ENCODE measurements around the gene TMEM242.

The TMEM242 gene

GRCh38 chr6:157361886-157362285 lies 38.6 kb upstream of the TMEM242 start:
- Histone ChIP-seq H3K4me3 (ENCODE audit: low read depth, low read length) (no peak overlapping the region), H3K4me1 (ENCODE audit: control insufficient read depth, insufficient read depth, low read length) (no peaks in the 10 kb centered on the region), H3K9me3 (ENCODE audit: control insufficient read depth, insufficient read depth, low read depth, low read length) (no peaks in the 10 kb centered on the region), H3K27ac (ENCODE audit: extremely low read depth, low read depth, low read length) (no peak overlapping the region), H3K36me3 (ENCODE audit: control insufficient read depth in 2 of 2, insufficient read depth in 1 of 2, low read length in 2 of 2) (no peaks in the 10 kb centered on the region)
- ChIA-PET POLR2A (no interaction called here), CTCF (interaction anchor here (0.6 to 1.0 kb wide), 4 partner anchors 13 to 981 kb away, joined by 3 to 5 read pairs (median 4); no protein-coding TSS in a partner anchor)
- no peak for TF ChIP-seq KLF10 (tag by site-specific recombination; IDR thresholded peaks at IDR 0.05)

GRCh38 chr6:157358287-157358686 lies 35.0 kb upstream of the TMEM242 start:
- no peaks in the 10 kb centered on the region for H3K9me3 ChIP-seq (ENCODE audit: control insufficient read depth, insufficient read depth, low read depth, low read length)
- ChIA-PET CTCF (interaction anchor here (0.5 kb wide), 1 partner anchor 16 kb away, joined by 3 read pairs; no protein-coding TSS in a partner anchor), POLR2A (no interaction called here)
- no peaks in the 10 kb centered on the region for H3K4me1 ChIP-seq (ENCODE audit: control insufficient read depth, insufficient read depth, low read length)
- H3K36me3 ChIP-seq (ENCODE audit: control insufficient read depth in 2 of 2, insufficient read depth in 1 of 2, low read length in 2 of 2), result no peaks in the 10 kb centered on the region
- H3K27ac ChIP-seq (ENCODE audit: extremely low read depth, low read depth, low read length), result no peak overlapping the region
- H3K4me3 ChIP-seq (ENCODE audit: low read depth, low read length), result no peak overlapping the region
- no peak for TF ChIP-seq ZNF626 (tag by site-specific recombination; IDR thresholded peaks at IDR 0.05)

- Histone ChIP-seq H3K4me1 (ENCODE audit: control insufficient read depth, insufficient read depth, low read length) (peaks cover 2% of the 10 kb centered on the region; the same call in 1 of the 2 replicates), H3K9me3 (ENCODE audit: control insufficient read depth, insufficient read depth, low read depth, low read length) (no peaks in the 10 kb centered on the region)
- CTCF ChIA-PET, result no interaction called here
Observed at GRCh38 chr6:157346373-157346772, 23.1 kb upstream of the TMEM242 start.

More at GRCh38 chr6:157346373-157346772, 23.1 kb upstream of the TMEM242 start:
- Histone ChIP-seq H3K4me3 (ENCODE audit: low read depth, low read length) (no peak overlapping the region), H3K36me3 (ENCODE audit: control insufficient read depth in 2 of 2, insufficient read depth in 1 of 2, low read length in 2 of 2) (no peaks in the 10 kb centered on the region), H3K27ac (ENCODE audit: extremely low read depth, low read depth, low read length) (no peak overlapping the region)
- POLR2A ChIA-PET, result no interaction called here
- TF ChIP-seq ZNF529 (tag by site-specific recombination; IDR thresholded peaks at IDR 0.05; ENCODE audit: insufficient replicate concordance) (no peak), PRDM4 (tag by site-specific recombination; IDR thresholded peaks at IDR 0.05) (no peak), AEBP2 (tag by site-specific recombination; IDR thresholded peaks at IDR 0.05; ENCODE audit: borderline replicate concordance) (no peak), ZNF560 (tag by site-specific recombination; IDR thresholded peaks at IDR 0.05; ENCODE audit: borderline replicate concordance) (no peak), PATZ1 (tag by site-specific recombination; IDR thresholded peaks at IDR 0.05) (no peak), ZFP3 (tag by site-specific recombination; IDR thresholded peaks at IDR 0.05; ENCODE audit: low read depth) (no peak), SCRT2 (tag by site-specific recombination; IDR thresholded peaks at IDR 0.05) (no peak), ZNF571 (tag by site-specific recombination; IDR thresholded peaks at IDR 0.05) (no peak), ZBTB21 (tag by site-specific recombination; IDR thresholded peaks at IDR 0.05) (no peak), ZNF174 (tag by site-specific recombination; IDR thresholded peaks at IDR 0.05) (no peak), ZNF600 (tag by site-specific recombination; IDR thresholded peaks at IDR 0.05) (no peak), TCF7L2 (IDR thresholded peaks at IDR 0.05; ENCODE audit: borderline replicate concordance, low read depth, low read length) (no peak), ZSCAN5A (tag by site-specific recombination; IDR thresholded peaks at IDR 0.05) (no peak), ZNF350 (tag by site-specific recombination; IDR thresholded peaks at IDR 0.05) (no peak), ZNF645 (tag by site-specific recombination; IDR thresholded peaks at IDR 0.05) (no peak), KLF9 (tag by site-specific recombination; IDR thresholded peaks at IDR 0.05; ENCODE audit: low read depth) (no peak), ZNF157 (tag by site-specific recombination; IDR thresholded peaks at IDR 0.05) (no peak), ZNF423 (tag by site-specific recombination; IDR thresholded peaks at IDR 0.05) (no peak)
